Activated T-helper 1 cell treated with anti-CD3 and anti-CD28 coated beads, Interleukin-2, amount 50 U/mL, for 16 hours (primary cell): ENCODE data around the gene VWF.

ENCODE experiments used
- DNase-seq, 2 donors: peaks; one replicate each; pipeline ENCODE4 v3.0.0-alpha.2; 2020; ENCODE audit warnings: low read depth in 1 of 2, low spot score in 1 of 2

VWF gene

DNA sequence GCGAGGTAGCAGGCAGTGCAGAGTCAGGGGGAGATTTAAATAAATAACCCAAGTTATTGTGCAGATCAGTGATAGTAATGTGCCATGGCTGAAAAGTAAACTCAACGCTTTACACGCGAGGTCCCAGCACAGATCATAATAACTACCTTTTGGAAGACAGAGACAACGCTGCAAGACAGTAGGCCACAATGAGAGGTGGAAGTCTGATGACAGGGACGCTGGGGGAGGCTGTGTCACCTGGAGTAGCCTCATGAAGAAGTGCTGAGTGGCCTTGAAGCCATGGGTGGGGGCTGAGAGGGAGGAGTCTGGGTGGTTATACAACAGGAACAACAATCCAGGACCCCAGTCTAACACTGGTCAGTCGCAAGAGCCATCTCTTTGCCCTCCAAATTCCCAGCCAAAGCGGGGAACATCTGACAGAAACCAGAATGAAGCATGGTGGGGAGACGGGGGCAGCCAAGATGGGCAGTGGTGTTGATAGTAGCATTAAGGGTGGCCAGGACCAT lies 207.6 kb downstream of the VWF start:
- DNase-seq = no peak

- no peak for DNase-seq
Measured at GRCh38 chr12:5915511-5915910, 209.0 kb downstream of the VWF start.

GRCh38 chr12:5914387-5915149 lies 209.9 kb downstream of the VWF start:
- no peak for DNase-seq

DNA sequence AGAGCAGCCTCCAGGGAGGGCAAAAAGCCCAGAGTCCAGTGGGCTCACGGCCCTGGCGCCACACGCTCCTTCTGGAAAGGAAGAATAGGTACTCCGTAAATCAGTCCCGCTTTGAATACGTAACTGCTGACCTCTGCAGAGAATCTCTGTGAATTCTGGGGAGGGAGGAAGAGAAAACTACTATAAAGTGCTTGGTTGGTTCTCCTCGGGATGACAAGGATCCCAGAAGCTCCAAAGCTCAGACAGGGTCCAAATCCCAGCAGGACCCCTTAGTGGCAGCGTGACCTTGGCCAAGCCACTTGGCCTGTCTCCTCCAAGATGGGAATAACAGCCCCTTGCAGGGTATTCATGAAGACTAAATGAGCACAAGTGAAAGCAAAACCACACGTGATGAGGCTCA lies 211.1 kb downstream of the VWF start:
- no peak for DNase-seq

DNA sequence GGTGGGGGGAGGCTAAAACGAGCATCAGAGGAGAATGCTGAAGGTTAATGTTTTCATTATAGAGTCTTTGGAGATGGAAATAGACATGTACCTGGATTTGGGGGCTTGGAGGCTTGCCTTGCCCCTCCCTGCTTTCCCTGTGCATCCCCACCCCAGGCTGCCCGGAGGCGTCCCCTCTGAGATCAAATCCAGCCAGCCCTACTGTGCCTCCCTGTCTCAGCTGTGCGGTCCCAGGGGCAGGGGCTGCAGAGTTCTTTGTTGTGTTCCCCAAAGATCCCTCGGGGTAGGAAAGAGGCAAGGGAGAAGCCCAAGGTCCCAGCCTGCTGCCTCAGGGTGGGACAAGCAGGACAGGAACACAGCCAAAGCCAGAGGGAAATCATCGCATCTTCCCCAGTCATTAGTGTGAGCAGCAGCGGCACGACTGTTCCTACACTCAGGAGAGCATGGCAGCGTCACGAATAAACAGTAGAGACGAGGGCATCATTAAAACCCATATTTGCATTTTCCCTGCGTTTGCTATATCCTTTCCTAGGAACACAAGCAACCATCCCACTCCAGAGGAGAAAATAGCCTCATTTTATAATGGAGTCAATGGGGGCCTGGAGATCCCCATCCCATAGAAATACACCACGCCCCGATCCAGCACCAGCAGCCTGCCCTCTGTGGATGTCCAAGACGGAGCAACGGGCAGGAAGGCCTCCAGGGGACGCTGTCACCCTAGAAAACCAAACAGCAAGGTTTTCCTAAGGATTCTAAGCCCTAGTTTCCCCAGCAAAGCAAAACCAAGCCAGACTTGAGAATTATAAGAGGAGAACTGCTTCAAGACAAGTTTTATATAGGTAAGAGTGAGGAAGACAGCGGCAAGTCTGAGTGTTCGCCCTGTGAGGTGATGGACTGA lies 211.8 kb downstream of the VWF start:
- DNase-seq = no peak

DNA sequence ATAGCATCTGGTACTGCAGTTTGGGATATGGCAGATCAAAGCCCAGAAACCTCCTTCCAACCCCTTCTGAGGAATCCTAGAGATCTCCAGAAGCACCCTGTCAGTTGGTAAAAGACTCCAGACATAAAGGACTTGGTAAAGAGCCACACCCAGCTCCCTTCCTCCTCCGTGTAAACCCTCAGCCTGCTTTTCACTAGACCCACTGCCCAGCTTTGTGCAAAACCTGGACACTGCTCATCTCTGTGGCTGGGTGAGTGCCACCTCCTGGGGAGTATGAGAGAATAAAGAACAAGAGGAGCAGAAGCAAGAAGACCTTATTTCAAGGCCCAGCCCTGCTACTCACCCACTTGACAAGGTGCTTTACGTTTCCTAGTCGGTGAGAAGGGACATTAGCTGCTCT lies 212.5 kb downstream of the VWF start:
- no peak for DNase-seq

- no peak for DNase-seq
Measured at GRCh38 chr12:5910790-5911548, 213.5 kb downstream of the VWF start.

DNA sequence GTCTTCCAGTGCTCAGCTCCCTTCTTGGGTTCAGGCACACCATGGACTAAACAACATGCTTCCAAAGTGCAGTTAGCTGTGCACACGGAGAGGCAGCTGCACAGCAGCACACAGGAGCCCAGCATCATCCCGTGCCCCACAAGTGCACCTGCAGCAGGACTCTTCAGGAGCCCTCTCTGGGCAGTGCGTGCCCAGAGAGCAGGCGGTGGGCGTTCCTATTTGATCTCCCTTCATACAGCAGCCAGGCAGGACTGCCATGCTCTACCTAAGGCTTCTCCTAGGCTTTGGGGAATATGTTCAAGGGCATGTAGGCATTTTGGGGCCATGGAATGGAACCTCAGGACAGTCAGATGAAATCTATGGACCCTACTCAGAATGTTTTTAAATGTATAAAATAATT lies 214.9 kb downstream of the VWF start:
- DNase-seq = no peak

- no peak for DNase-seq
Measured at GRCh38 chr12:5908251-5908650, 216.2 kb downstream of the VWF start.

DNA sequence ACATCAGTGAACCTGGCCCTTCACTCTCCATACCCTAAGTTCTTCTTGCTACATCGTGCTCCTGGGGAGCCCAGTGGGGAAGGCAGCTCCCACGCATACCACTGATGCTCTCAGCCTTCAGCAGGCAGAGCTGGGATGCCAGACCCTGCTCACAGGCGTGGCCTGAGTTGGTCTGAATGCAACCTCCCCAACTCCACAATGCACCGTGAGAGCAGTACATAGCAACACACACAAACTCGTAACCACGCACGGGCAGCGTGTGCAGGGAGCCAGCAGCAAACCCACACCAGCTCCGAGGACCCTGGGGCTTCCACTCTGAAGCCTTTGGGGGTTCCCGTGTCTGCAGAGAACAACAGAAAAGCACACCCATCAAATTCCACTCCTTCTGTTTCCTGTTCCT lies 216.7 kb downstream of the VWF start:
- no peak for DNase-seq

- DNase-seq = no peak
Measured at GRCh38 chr12:5905757-5906156, 218.7 kb downstream of the VWF start.

DNA sequence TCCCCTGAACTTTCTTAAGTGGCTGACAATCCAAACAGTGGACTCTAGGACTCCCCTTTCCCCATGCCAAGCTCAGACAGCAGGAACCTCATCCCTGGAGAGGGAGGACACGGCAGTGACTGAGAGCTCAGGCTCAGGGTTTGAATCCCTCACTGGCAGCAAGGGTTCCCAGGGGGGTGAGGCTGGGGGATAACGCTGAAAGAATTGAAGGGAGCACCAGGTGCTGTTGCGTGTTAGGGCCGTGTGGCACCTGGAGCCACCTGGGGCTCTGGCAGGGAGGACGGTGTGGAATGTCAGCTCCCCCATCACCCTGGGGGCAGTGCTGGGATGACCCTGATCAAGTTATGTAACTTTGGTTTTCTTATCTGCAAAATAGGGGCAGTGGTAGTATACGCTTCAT lies 219.5 kb downstream of the VWF start:
- no peak for DNase-seq

DNA sequence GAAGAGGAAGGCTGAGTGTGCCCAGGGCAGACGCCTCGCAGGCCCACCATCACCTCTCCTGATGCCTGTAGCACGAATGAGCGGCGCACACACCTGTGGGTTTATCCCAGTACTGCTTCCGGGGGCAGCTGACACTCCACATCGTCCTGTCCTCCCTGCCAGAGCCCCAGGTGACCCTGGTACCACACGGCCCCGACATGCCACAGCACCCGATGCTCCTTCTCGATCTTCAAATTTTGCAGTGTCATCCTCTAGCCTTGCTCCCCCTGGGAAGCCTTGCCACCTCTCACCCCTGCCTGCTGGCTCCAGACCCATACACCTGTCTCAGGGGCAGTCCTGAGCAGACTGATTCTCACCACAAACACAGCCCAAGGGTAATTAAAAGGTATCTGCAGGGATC lies 220.0 kb downstream of the VWF start:
- DNase-seq = no peak

GRCh38 chr12:5902736-5903135 lies 221.7 kb downstream of the VWF start:
- DNase-seq = no peak

- DNase-seq = no peak
Measured at GRCh38 chr12:5901416-5901815, 223.1 kb downstream of the VWF start.

- no peak for DNase-seq
Measured at GRCh38 chr12:5900533-5901205, 223.8 kb downstream of the VWF start.

- DNase-seq = no peak
Measured at GRCh38 chr12:5900076-5900475, 224.4 kb downstream of the VWF start.

GRCh38 chr12:5899675-5900074 lies 224.8 kb downstream of the VWF start:
- DNase-seq = no peak

GRCh38 chr12:5898874-5899273 lies 225.6 kb downstream of the VWF start:
- no peak for DNase-seq
